GM18868 (cell line): ENCODE results near the gene MPO.

Source experiments
- ATAC-seq: cut with Tn5 transposase; IDR thresholded peaks from one replicate; pipeline ENCODE4 v1.9.1; 2021; ENCODE audit warnings: mild to moderate bottlenecking, moderate library complexity; ENCODE audit not compliant: unreplicated experiment

The MPO gene

DNA sequence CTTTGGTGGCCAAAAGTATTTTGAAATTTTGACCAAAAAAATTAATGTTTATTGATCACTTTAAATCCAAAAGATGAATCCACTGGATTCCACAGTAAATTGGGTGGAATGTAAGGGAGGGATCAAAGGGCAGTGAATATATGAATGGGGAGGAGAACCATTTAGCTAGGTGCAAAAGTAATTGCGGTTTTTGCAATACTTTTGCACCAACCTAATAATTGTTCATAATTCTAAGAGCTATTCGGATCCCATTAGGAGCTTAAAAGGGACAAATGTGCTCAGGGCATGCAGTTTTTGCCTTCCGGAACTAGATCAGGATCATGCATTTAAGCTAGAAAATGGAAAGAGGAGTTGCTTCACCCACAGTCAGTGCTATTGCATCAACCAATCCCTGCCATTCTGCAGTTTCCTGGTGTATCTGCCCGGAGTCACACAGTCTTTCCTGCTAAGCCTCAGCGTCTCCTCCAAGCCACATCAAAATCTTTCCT, 42.5 kb downstream of the MPO start, which contains the start of gene LPO:
TSS of gene LPO (plus strand) at position 438 of the 488 bp plus-strand sequence. CDS start 4,396 bp downstream, outside the sequence.
- ATAC-seq, result no peak

DNA sequence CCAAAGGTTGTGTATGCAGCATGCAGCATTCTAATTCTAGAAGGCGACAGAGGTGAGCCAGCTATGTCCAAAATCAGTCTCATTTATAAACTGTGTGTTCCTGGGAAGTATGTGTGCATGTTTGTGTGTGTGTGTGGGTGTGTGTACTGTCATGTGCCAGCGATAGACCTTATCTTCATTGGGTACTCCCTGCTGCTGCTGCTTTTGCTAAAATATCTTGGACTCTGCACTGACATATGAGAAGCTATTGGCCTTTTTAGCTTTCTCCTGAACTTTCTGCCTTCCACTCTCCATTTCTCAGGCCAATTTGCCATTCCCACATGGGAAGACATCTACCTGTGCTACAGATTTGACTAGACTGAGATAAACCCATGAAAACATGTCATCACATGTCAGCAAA, 44.3 kb downstream of the MPO start:
- no peak for ATAC-seq

- no peak for ATAC-seq
Observed at GRCh38 chr17:58235821-58236220, 44.9 kb downstream of the MPO start.

DNA sequence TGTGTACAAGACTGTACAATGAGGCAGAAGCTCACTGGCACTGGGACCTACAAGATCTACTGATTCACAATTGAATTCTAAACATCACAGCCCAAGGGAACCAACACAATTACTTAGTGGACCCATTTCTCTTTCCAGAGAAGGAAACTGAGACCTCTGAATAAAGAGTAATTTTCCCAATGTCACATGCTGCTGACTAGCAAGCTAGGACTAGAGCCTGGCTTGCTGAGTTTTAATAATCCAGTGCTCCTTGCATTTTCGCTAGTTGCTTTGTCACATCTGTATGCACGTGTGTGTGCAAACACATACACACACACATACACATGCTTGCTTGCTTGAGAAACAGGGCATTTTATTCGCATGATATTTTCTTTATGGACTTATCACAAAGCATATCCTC, 46.2 kb downstream of the MPO start:
- ATAC-seq, result no peak

GRCh38 chr17:58233543-58233942, 47.2 kb downstream of the MPO start:
- peak; percentile 80 for ATAC-seq

GRCh38 chr17:58232707-58233156, 48.0 kb downstream of the MPO start:
- peak; percentile 76 for ATAC-seq

DNA sequence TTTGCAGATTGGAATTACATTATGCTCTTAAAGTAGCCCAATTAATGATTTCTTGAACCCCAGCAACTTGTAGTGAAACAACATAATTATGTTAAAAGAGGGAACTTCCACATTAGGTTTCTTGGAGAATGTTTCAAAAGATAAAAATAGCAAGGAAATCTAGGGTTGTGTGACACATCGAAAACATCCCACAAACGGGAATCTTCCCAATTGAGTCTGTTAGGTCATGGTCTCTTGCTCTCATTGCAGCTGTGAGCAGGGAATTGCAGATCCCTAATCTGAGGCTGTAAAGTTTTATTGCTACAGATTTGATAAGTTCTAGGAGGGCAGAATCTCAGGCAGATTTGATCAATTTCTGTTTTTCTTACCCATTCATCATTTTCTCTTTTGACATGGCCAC, 49.1 kb downstream of the MPO start:
- ATAC-seq, result no peak

- no peak for ATAC-seq
Observed at GRCh38 chr17:58229881-58230280, 50.9 kb downstream of the MPO start.

DNA sequence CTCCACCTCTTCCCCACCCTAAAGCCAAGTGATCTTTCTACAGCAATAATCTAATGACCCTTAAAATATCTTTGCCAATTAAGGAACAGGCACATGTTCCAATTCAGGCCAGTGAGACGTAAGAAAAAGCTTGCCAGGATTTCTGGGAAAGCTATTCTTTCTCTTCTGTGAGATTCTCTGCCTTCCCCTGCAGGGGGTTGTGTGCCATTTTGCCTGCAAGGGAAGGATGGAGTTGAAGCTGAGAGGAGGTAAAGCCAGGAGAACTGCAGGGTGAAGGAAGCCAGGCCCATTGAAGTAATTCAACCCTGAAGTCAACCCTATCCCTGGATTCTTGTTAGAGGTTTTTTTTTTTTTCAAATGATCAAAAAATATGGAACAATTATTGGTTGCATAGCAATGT, 51.4 kb downstream of the MPO start:
- no peak for ATAC-seq

DNA sequence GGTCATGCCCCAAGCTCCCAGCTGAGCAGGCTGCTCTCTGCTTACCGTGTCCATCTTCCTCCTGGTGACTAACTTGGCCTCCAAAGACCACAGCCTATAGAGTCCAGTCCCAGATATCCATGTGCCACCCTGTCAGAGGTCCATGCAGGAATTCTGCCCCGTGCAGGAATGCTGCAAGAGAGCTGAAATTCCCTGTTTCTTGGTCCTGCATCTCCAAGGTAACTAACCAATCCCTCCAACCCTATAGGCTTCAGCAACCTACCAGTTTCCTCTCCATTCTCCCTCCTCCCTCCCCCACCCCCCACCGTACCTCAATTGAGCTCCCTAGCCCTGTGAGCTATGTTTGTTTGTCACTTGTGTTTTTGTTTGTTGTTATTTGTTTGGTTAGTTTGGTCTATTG, 52.1 kb downstream of the MPO start:
- ATAC-seq, result no peak

GRCh38 chr17:58227733-58228132, 53.0 kb downstream of the MPO start:
- no peak for ATAC-seq

- no peak for ATAC-seq
Observed at GRCh38 chr17:58224315-58224714, 56.4 kb downstream of the MPO start.
